ENCODE data around the gene CEP19.

The CEP19 gene

DNA sequence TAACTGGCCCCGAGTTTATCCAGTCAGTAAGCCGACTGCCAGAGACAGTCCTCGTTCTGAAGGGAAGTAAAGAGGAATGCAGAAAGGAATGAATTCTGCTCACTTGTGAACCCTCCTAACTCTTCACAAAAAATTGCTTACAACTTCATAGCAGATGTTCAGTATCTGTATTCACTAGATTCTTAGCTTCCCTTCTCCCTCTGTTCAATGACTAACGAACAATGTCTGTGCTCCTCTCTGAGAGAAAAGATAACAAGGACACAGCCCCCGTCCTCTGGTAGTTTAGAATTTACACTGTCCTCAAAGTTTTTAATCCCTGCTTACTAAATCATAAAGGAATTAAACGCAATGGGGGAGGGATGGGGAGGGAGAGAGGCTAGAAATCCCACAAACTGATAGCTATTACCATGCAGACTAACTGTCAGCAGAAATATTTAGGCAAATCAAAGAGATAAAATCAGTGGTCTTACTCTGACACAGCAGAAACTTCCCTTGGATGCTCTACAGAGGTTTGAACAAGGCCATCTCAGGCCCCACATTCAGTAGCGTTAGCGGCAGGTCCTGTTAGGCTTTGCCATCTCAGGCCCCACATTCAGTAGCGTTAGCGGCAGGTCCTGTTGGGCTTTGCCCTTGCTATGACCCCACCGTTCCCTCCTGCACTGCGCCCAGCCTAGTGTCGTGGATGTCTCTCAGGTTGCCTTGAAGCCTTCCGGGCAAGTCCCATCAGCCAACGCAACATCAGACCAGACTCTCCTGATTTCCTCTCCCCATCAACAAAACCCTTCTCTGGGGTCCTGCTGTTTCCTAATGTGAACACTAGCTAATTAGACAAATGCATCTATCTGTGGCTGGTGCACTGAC, 49.1 kb downstream of the CEP19 start:
- no peak for DNase-seq (ENCODE audit: low spot score)

GRCh38 chr3:196662033-196662432, 50.0 kb downstream of the CEP19 start:
- no peak for DNase-seq (ENCODE audit: low spot score)

GRCh38 chr3:196661400-196661799, 50.6 kb downstream of the CEP19 start:
- DNase-seq (ENCODE audit: low spot score): no peak

DNA sequence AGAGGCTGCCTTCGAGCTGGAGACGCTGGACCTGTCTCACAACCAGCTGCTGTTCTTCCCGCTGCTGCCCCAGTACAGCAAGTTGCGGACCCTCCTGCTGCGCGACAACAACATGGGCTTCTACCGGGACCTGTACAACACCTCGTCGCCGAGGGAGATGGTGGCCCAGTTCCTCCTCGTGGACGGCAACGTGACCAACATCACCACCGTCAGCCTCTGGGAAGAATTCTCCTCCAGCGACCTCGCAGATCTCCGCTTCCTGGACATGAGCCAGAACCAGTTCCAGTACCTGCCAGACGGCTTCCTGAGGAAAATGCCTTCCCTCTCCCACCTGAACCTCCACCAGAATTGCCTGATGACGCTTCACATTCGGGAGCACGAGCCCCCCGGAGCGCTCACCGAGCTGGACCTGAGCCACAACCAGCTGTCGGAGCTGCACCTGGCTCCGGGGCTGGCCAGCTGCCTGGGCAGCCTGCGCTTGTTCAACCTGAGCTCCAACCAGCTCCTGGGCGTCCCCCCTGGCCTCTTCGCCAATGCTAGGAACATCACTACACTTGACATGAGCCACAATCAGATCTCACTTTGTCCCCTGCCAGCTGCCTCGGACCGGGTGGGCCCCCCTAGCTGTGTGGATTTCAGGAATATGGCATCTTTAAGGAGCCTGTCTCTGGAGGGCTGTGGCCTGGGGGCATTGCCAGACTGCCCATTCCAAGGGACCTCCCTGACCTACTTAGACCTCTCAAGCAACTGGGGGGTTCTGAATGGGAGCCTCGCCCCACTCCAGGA, 51.5 kb downstream of the CEP19 start:
- DNase-seq (ENCODE audit: low spot score): no peak

GRCh38 chr3:196659901-196660351, 52.1 kb downstream of the CEP19 start:
- no peak for DNase-seq (ENCODE audit: low spot score)

All from germinal center (tissue), 1 donor.